ENCODE measurements around the gene SGPP2.
"Not testable (repeated sequence)": the region's sequence is repeated elsewhere in the genome, so short reads cannot be mapped to it uniquely, and the experiment has no call there.

The SGPP2 gene

GRCh38 chr2:222576171-222577081 is 152.1 kb downstream of the SGPP2 start:
- no peak for DNase-seq (ENCODE audit: low read depth in 2 of 2)

GRCh38 chr2:222577341-222577740 is 153.0 kb downstream of the SGPP2 start:
- DNase-seq (ENCODE audit: low read depth in 2 of 2): no peak

DNA sequence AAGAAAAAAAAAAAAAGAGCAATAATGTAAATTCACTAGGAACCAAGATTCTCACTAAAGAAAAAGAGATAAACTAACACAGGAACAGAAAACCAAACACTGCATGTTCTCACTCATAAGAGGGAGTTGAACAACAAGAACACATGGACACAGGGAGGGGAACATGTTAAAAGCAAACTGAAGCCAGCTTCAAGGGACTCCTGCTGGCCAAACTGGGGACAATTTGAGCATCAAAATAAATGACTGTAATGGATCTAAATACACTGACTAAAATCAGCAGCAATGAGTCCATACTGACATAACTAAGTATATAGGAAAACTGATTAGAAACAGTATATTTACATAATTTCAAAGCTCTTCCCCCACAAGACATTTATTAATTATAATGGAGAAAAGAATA is 158.6 kb downstream of the SGPP2 start:
- no peak for DNase-seq (ENCODE audit: low read depth in 2 of 2)

- DNase-seq (ENCODE audit: low read depth in 2 of 2): not testable (repeated sequence)
These were observed 160.2 kb downstream of the SGPP2 start for GRCh38 chr2:222584589-222584988.

DNA sequence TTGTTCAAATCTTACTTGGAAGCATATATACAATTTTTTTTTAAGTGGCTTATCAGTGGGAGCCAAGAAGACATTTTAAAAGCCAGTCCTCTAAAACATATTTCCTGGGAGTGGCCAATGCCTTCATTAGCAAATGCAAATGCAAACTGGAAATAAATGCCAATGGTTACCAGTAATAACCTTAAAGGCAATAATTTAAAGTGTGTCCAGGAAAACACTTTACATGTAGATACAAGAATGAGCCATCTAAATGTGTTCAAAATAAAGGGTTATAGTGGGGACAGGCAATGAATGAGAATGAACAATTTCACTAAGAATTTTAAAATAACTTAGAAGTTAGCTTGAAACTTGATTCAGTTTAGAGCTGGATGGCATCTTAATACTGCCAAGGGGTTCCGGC is 167.3 kb downstream of the SGPP2 start:
- DNase-seq (ENCODE audit: low read depth in 2 of 2): no peak

DNA sequence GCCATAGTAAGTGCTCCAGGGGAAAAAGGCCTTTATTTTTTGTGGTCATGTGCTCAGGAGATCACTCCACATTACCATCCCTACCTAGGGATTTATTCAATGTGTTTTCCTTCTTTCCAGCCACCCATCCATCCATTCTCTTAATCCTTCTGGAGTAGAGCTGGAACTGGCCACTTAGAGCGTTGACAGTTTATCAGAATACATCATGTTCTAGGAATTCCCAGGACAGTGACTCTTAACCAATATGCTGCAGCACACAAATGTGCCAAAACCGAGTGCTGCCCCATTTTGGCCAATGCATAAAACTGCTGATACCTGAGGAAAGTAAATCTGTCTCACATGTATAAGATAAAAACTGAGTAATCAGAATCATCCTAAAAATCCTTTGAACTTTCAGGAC is 167.8 kb downstream of the SGPP2 start:
- DNase-seq (ENCODE audit: low read depth in 2 of 2): no peak

DNA sequence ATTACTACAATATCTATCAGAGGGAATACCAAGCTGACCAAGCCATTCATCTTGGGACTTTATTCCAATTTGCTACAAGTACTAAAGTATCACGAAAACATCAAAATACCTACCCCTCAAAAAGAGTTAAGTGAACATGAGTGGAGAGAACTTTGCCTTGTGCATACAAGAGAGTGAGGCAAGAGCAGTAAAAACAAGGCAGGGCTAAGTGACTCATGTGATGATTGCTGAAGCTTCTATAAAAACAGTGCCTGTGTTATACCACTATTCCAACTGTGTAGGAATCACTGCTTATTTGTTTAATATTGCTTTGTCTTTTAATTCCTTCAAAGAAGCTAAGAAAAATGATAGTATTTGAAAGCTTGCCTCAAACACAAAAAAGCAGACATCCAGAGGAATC is 170.3 kb downstream of the SGPP2 start:
- DNase-seq (ENCODE audit: low read depth in 2 of 2): no peak

- no peak for DNase-seq (ENCODE audit: low read depth in 2 of 2)
These were observed 171.2 kb downstream of the SGPP2 start for GRCh38 chr2:222595581-222595980.

DNA sequence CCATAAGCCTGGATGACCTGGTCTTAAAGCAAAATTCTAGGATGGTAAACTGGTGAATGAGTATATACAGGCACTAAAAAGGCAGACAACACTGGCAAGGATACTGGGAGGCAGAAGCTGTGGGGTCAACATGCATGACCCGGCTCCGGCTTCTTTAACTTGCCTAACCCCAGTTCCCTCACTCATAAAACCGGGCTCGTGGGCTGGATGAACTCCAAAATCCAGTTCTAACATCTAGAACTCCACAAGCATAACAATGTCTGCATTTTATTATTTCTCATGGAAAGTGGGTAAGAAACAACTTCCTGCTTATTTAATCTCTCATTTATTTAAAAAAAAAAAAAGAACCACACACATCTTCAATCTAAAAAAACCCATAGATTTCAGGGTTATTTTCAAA is 174.3 kb downstream of the SGPP2 start:
- no peak for DNase-seq (ENCODE audit: low read depth in 2 of 2)

DNA sequence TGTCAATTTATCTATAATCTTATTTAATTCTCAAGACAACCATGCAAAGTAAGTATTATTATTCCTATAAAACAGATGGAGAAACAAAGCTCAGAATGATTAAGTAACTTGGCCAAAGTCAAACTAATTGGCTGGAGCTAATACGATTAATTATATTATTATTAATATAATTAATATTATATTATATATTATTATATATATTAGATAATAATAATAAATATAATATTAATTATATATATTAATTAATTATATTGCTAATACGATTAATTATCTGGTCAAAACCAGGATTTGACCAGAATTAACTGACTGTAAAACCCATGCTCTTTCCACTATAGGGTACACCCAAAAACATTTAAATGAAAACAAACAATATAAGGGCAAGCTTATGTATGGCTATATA is 179.2 kb downstream of the SGPP2 start:
- no peak for DNase-seq (ENCODE audit: low read depth in 2 of 2)

- DNase-seq (ENCODE audit: low read depth in 2 of 2): no peak
These were observed 180.6 kb downstream of the SGPP2 start for GRCh38 chr2:222604749-222605515.

GRCh38 chr2:222606306-222606705 is 182.0 kb downstream of the SGPP2 start:
- DNase-seq (ENCODE audit: low read depth in 2 of 2): no peak

DNA sequence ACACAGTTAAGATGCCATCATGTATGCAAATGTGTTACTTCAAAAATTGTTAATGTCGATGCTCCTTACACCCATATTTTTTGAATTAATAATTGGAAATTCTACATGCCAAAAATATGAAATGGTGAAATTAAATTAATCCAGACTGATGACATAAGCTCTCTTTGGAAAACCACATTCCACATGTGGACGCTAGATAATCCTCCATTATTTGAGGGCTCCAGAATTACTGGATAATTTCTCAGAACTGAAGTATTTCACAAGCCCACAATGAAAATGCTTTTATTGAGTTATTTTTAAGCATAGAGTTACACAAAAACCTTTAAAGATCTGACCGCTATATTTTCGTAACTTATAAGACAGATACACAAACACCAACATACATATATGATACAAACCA is 183.7 kb downstream of the SGPP2 start:
- DNase-seq (ENCODE audit: low read depth in 2 of 2): no peak

GRCh38 chr2:222609381-222609780 is 185.0 kb downstream of the SGPP2 start:
- DNase-seq (ENCODE audit: low read depth in 2 of 2): no peak
